SK-N-SH treated with all-trans-retinoic acid at 6 μM for 48 hours (cell line): Measurements from ENCODE around the gene ZNF723.

Source experiments
- ATAC-seq: fragments of 200-7000 bp; cut with Tn5 transposase; 3 replicates; pipeline ENCODE4 v1.9.1; 2020; ENCODE audit warnings: mild to moderate bottlenecking, moderate library complexity
- ARNTL ChIP-seq: fragments of 450-650 bp; formaldehyde crosslinking; IDR thresholded peaks from 2 replicates; pipeline ENCODE4 v1.5.0; 2020; ENCODE audit warnings: low read depth, mild to moderate bottlenecking, moderate library complexity, borderline replicate concordance
- BACH2 ChIP-seq: fragments of 250-450 bp; sonication (Bioruptor Pico); IDR thresholded peaks from 2 replicates; pipeline ENCODE4 v1.9.0; 2021; ENCODE audit warnings: mild to moderate bottlenecking, borderline replicate concordance
- CREB5 ChIP-seq: fragments of 250-450 bp; sonication (Bioruptor Pico); IDR thresholded peaks from 2 replicates; pipeline ENCODE4 v1.5.1; 2020; ENCODE audit warnings: low read depth, mild to moderate bottlenecking, moderate library complexity
- CSDC2 ChIP-seq: fragments of 250-450 bp; sonication (Bioruptor Pico); IDR thresholded peaks from 2 replicates; pipeline ENCODE4 v1.5.0; 2020; ENCODE audit warnings: mild to moderate bottlenecking, moderate library complexity
- CSRNP3 ChIP-seq: fragments of 250-450 bp; sonication (Bioruptor Pico); IDR thresholded peaks from 2 replicates; pipeline ENCODE4 v1.5.1; 2021; ENCODE audit warnings: mild to moderate bottlenecking, moderate library complexity
- ESRRG ChIP-seq: fragments of 250-450 bp; sonication (Bioruptor Pico); IDR thresholded peaks from 2 replicates; pipeline ENCODE4 v1.6.1; 2021; ENCODE audit warnings: mild to moderate bottlenecking
- GLIS3 ChIP-seq: fragments of 250-450 bp; sonication (Bioruptor Pico); IDR thresholded peaks from 2 replicates; pipeline ENCODE4 v1.5.0; 2020; ENCODE audit warnings: mild to moderate bottlenecking, moderate library complexity
- ISL1 ChIP-seq: fragments of 250-450 bp; sonication (Bioruptor Pico); IDR thresholded peaks from 2 replicates; pipeline ENCODE4 v2.1.2; 2022; ENCODE audit warnings: mild to moderate bottlenecking, moderate library complexity
- OSR1 ChIP-seq: fragments of 250-450 bp; sonication (Bioruptor Pico); IDR thresholded peaks from 2 replicates; pipeline ENCODE4 v1.8.0; 2022; ENCODE audit warnings: moderate library complexity, mild to moderate bottlenecking, inconsistent platforms
- PATZ1 ChIP-seq: fragments of 250-450 bp; sonication (Bioruptor Pico); IDR thresholded peaks from 2 replicates; pipeline ENCODE4 v1.8.0; 2020; ENCODE audit warnings: mild to moderate bottlenecking, moderate library complexity, borderline replicate concordance
- POU6F1 ChIP-seq: fragments of 250-450 bp; sonication (Bioruptor Pico); IDR thresholded peaks from 2 replicates; pipeline ENCODE4 v1.8.0; 2021; ENCODE audit warnings: low read depth, mild to moderate bottlenecking, moderate library complexity, borderline replicate concordance
- RARB ChIP-seq: fragments of 250-450 bp; sonication (Bioruptor Pico); IDR thresholded peaks from 2 replicates; pipeline ENCODE4 v1.8.0; 2021; ENCODE audit warnings: mild to moderate bottlenecking, moderate library complexity
- SNAI2 ChIP-seq: fragments of 250-450 bp; sonication (Bioruptor Pico); IDR thresholded peaks from 2 replicates; pipeline ENCODE4 v1.5.0; 2020; ENCODE audit warnings: mild to moderate bottlenecking, moderate library complexity
- TOX ChIP-seq: fragments of 250-450 bp; sonication (Bioruptor Pico); IDR thresholded peaks from 2 replicates; pipeline ENCODE4 v1.8.0; 2021; ENCODE audit warnings: mild to moderate bottlenecking, moderate library complexity, borderline replicate concordance
- TSHZ2 ChIP-seq: fragments of 250-450 bp; sonication (Bioruptor Pico); IDR thresholded peaks from 2 replicates; pipeline ENCODE4 v1.5.0; 2020; ENCODE audit warnings: mild to moderate bottlenecking, moderate library complexity
- ZC3H10 ChIP-seq: fragments of 250-450 bp; sonication (Bioruptor Pico); IDR thresholded peaks from 2 replicates; pipeline ENCODE4 v1.5.1; 2021; ENCODE audit warnings: mild to moderate bottlenecking, moderate library complexity
- ZFP3 ChIP-seq: fragments of 250-450 bp; sonication (Bioruptor Pico); IDR thresholded peaks from 2 replicates; pipeline ENCODE4 v1.5.0; 2020; ENCODE audit warnings: mild to moderate bottlenecking, moderate library complexity
- ZFP30 ChIP-seq: fragments of 450-650 bp; formaldehyde crosslinking; IDR thresholded peaks from 2 replicates; pipeline ENCODE4 v1.5.0; 2022; ENCODE audit warnings: mild to moderate bottlenecking, moderate library complexity
- ZNF565 ChIP-seq: fragments of 450-650 bp; formaldehyde crosslinking; conservative IDR thresholded peaks from 2 replicates; pipeline ENCODE4 v1.5.0; 2020; ENCODE audit warnings: low read depth, mild to moderate bottlenecking, moderate library complexity

Gene ZNF723

GRCh38 chr19:22807061-22807835, 24.8 kb upstream of the ZNF723 start:
- TF ChIP-seq ISL1 (CRISPR knock-in tag) (no peak), TSHZ2 (CRISPR knock-in tag) (no peak), ZNF565 (CRISPR knock-in tag) (no peak), TOX (no peak), SNAI2 (no peak), ZC3H10 (no peak), ESRRG (no peak), CSDC2 (CRISPR knock-in tag) (no peak), BACH2 (CRISPR knock-in tag) (no peak), PATZ1 (CRISPR knock-in tag) (no peak), ARNTL (CRISPR knock-in tag) (no peak), POU6F1 (CRISPR knock-in tag) (no peak), CREB5 (no peak), RARB (CRISPR knock-in tag) (no peak)
- TF ChIP-seq, all 23 proteins: peak for 0
- no peak for ATAC-seq

GRCh38 chr19:22814124-22814523, 18.0 kb upstream of the ZNF723 start:
- no peak for ATAC-seq
- TF ChIP-seq ZC3H10 = no peak
- TF ChIP-seq CSRNP3 (CRISPR knock-in tag) = no peak
- no peak for TF ChIP-seq TSHZ2 (CRISPR knock-in tag)
- TF ChIP-seq, all 23 proteins: peak for 0

GRCh38 chr19:22831211-22831610, 880 bp upstream of the ZNF723 start:
- ATAC-seq = no peak
- TF ChIP-seq CSRNP3 (CRISPR knock-in tag) (no peak), BACH2 (CRISPR knock-in tag) (no peak), ZNF565 (CRISPR knock-in tag) (no peak), CREB5 (no peak), ZFP30 (CRISPR knock-in tag) (no peak), ZFP3 (CRISPR knock-in tag) (no peak), OSR1 (no peak), POU6F1 (CRISPR knock-in tag) (no peak), CSDC2 (CRISPR knock-in tag) (no peak), GLIS3 (CRISPR knock-in tag) (no peak), SNAI2 (no peak), ISL1 (CRISPR knock-in tag) (no peak), ZC3H10 (no peak)
